Left lobe of liver (tissue), 2 donors: ENCODE results near the gene P4HA1. TPM values are rescaled to one million over a fixed set of nuclear protein-coding genes. Genes with fewer than 3 reads are reported as not detected.
"Not testable (repeated sequence)": the region's sequence is repeated elsewhere in the genome, so short reads cannot be mapped to it uniquely, and the experiment has no call there.

Experiments
- ATAC-seq: fragments of 200-7000 bp; cut with Tn5 transposase; one replicate; pipeline ENCODE4 v1.9.1; 2020; ENCODE audit warnings: mild to moderate bottlenecking, moderate library complexity
- DNase-seq: peaks from one replicate; pipeline ENCODE4 v3.0.0-alpha.2; 2020; ENCODE audit warnings: low spot score
- total RNA-seq: library from RNA; stranded (reverse); gene quantifications from one replicate; pipeline ENCODE4 v1.2.1, GENCODE V29; 2021
- donor health status: DM: no; HTN: no; CAD: no; lungs with moderate emphysema.
- donor health status: DM: no; HTN: yes; CAD: no.

The P4HA1 gene
- total RNA-seq, 1 donor from 2014 or later: 7.3 TPM

DNA sequence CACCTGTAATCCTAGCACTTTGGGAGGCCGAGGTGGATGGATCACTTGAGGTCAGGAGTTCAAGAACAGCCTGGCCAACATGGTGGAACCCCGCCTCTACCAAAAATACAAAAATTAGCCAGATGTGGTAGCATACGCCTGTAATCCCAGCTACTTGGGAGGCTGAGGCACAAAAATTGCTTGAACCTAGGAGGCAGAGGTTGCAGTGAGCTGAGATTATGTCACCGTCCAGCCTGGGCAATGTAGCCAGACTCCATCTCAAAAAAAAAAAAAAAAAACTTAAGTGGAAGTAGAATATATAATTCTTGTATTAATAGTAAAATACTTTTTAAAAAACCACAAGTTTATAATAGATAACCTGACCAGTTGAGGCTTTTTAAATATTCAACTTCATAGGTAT lies 112.0 kb downstream of the P4HA1 start:
- not testable (repeated sequence) for DNase-seq, ATAC-seq

- DNase-seq (no peak), ATAC-seq (peak; percentile 14)
These were observed 114.7 kb downstream of the P4HA1 start for GRCh38 chr10:72981882-72982529.

- ATAC-seq: peak; percentile 32
- DNase-seq: no peak
These were observed 115.4 kb downstream of the P4HA1 start for GRCh38 chr10:72981028-72981881.

DNA sequence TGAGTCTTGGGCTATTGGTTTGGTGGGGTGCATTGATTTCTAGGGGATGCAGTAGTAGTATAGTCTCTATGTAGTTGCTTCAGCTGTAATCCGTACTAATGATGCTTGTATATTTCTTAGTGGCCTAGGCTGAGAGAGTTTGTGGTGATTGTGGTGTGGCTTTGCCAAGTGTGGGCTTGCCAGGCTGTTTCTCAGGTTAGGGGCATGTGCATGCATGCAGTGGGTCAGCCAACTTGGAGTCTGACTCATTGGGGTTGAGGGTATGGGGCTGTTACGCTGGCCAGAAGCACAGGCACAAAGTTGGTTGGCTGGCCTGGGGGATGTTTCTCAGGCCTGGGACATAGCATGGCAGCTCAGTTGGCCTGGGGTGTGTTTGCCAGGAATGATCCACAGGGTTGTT lies 116.3 kb downstream of the P4HA1 start:
- ATAC-seq (no peak), DNase-seq (no peak)

- no peak for DNase-seq
- ATAC-seq: no peak
These were observed 117.0 kb downstream of the P4HA1 start for GRCh38 chr10:72979709-72980108.

DNA sequence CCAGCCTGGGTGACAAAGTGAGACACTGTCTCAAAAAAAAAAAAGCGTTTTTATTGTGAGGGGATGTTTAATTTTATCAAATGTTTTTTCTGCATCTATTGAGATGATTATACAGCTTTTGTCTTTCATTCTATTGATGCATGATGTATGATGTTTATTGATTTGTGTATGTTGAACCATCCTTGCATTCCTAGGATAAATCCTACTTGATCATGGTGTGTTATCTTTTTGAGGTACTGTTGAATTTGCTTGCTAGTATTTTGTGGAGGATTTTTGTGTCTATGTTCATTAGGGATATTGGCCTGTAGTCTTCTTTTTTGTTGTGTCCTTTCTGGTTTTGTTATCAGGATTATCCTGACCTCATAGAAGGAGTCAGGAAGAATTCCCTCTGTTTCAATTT lies 119.8 kb downstream of the P4HA1 start:
- no peak for ATAC-seq
- no peak for DNase-seq

Other genes with a start within 250 kb of the P4HA1 start
- 25.2 TPM for gene OIT3, start 203.1 kb downstream of the P4HA1 start, total RNA-seq
- gene PLA2G12B, start 142.1 kb downstream of the P4HA1 start, total RNA-seq: 60.4 TPM
- 2.7 TPM for gene NUDT13, start 13.6 kb upstream of the P4HA1 start, total RNA-seq
- gene ECD, start 71.1 kb upstream of the P4HA1 start, total RNA-seq: 9.1 TPM
- gene FAM149B1, start 71.3 kb upstream of the P4HA1 start, total RNA-seq: 11.1 TPM
- gene DNAJC9, start 150.4 kb upstream of the P4HA1 start, total RNA-seq: 5.8 TPM
- gene MRPS16, start 155.8 kb upstream of the P4HA1 start, total RNA-seq: 53.6 TPM